Breast epithelium (tissue), 3 donors: Measurements from ENCODE around the gene CDC26.

ENCODE experiments used
- CTCF ChIP-seq, 3 donors: fragments of 450-650 bp; IDR thresholded peaks; one replicate each; pipeline ENCODE4 v1.5.1; 2016 to 2017; ENCODE audit warnings: antibody characterized with exemption in 3 of 3, mild to moderate bottlenecking in 3 of 3, moderate library complexity in 3 of 3
- POLR2A ChIP-seq: fragments of 450-650 bp; IDR thresholded peaks from one replicate; pipeline ENCODE4 v1.6.1; 2016; ENCODE audit warnings: antibody characterized with exemption, mild to moderate bottlenecking, moderate library complexity
- POLR2AphosphoS5 ChIP-seq, 3 donors: sonication (generic); formaldehyde crosslinking; IDR thresholded peaks; one replicate each; pipeline ENCODE4 v1.6.1; 2017; ENCODE audit warnings: antibody characterized with exemption in 3 of 3

- no peak for TF ChIP-seq CTCF (IDR thresholded peaks at IDR 0.05)
- no peak for TF ChIP-seq POLR2A
- TF ChIP-seq POLR2AphosphoS5 (IDR thresholded peaks at IDR 0.05), result no peak
These were observed 51.4 kb downstream of the CDC26 start for GRCh38 chr9:113223963-113224362.
